CD4-positive, alpha-beta T cell treated with Interleukin-10 for 1 hour (primary cell): ENCODE data around the gene SYT9.
"Not testable (repeated sequence)": the region's sequence is repeated elsewhere in the genome, so short reads cannot be mapped to it uniquely, and the experiment has no call there.

Source experiments
- DNase-seq: peaks from one replicate; pipeline ENCODE4 v3.0.0-alpha.2; 2020

SYT9 gene

DNA sequence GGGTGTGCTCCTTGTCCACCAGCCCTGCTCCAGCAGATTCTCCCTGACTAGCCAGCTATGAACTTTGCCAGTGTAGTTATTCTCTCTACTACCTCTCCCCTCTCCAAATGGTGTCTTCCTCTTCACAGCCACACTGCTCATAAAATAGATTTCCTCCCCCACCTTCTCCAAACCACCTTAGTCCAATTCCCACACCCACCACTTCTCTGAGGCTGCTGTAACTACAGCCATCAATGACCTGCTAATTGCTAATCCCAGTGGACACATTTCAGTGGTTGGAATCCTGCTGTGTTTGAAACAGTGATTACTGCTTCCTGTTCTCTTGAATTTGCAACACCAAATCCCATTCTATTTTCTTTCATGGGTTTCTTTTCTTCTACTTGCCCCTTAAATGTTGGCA lies 23.4 kb downstream of the SYT9 start:
- no peak for DNase-seq

GRCh38 chr11:7278314-7278917 lies 26.7 kb downstream of the SYT9 start:
- no peak for DNase-seq

- DNase-seq, result no peak
Measured at GRCh38 chr11:7279676-7280075, 28.0 kb downstream of the SYT9 start.

- DNase-seq, result no peak
Measured at GRCh38 chr11:7281079-7281478, 29.4 kb downstream of the SYT9 start.

- DNase-seq, result no peak
Measured at GRCh38 chr11:7281809-7282208, 30.1 kb downstream of the SYT9 start.

GRCh38 chr11:7286178-7286577 lies 34.5 kb downstream of the SYT9 start:
- no peak for DNase-seq

GRCh38 chr11:7291100-7291829 lies 39.6 kb downstream of the SYT9 start:
- no peak for DNase-seq

GRCh38 chr11:7292922-7293321 lies 41.2 kb downstream of the SYT9 start:
- DNase-seq, result no peak

- no peak for DNase-seq
Measured at GRCh38 chr11:7299393-7299792, 47.7 kb downstream of the SYT9 start.

DNA sequence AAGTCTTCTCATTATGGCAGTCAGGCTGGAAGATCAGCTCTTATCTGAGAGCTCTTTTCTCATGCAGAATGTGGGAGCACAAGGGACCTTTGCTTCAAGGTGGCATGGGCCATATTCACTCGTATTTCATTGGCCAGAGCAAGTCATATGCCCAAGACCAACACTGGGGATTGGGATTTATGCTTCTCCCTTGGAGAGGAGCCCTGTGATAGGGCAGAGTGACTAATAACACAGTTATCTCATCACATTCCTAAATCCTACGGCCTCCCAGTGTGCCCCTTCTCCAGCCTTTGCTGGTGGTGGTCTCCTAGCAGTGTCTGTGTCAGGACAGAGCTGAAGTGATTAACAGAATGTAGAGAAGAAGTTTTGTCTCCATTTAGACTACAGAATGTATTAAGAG lies 48.6 kb downstream of the SYT9 start:
- DNase-seq, result no peak

GRCh38 chr11:7303146-7303545 lies 51.4 kb downstream of the SYT9 start:
- DNase-seq, result no peak

DNA sequence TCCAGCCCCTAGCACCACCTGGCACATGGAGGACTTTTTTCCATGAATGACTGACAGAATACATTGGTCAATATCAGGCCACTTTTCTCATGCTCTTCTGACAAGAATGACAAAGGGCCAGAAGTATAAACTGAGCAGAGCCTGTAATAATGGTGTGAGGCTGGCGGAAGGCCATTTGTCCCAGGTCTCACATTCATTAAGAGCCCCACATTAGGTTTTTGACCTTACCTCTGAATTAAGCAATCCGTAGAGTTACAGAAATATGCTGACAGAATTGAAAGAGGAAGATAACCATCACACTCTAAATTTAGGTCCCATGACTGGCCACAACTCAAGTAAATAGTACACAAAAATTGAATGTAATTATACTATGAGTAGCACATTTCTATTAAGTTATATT lies 55.2 kb downstream of the SYT9 start:
- no peak for DNase-seq

DNA sequence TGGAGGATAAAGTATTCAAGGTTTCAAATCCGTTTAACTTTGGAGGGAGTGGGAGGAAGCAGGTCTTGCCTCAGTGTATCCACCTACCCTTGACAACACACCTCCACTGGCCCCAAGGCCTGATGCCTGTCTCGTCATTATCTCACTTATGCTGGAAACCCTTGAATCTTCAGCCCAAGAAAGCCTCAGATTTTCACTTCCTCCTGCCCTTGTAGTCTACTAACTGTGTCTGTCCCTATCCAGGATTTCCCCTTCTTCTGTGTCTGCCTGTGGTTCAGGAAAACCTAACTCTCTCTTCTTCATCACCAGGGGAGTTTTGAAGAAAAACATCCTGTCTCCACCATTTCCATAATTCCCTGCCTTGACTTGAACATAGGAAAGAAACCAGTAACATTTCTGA lies 56.1 kb downstream of the SYT9 start:
- no peak for DNase-seq

DNA sequence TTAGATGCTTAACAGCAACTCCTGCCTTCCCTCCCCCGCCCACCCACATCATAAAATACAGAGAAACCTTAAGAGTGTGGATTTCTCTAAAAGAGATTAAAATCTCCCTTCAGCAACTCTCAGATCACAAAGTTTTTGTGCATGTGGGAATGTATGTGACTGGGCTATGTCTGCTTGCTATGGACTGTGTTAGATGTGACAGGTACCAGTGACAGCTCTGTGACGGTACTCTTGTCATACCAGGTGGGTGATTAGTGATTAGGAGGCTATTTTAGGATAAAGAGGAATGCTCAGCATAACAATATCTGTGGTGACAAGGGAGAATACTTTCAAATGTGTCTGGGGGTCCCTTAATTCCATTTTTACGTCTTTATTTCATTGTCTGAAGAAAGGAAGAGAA lies 60.2 kb downstream of the SYT9 start:
- DNase-seq, result no peak

DNA sequence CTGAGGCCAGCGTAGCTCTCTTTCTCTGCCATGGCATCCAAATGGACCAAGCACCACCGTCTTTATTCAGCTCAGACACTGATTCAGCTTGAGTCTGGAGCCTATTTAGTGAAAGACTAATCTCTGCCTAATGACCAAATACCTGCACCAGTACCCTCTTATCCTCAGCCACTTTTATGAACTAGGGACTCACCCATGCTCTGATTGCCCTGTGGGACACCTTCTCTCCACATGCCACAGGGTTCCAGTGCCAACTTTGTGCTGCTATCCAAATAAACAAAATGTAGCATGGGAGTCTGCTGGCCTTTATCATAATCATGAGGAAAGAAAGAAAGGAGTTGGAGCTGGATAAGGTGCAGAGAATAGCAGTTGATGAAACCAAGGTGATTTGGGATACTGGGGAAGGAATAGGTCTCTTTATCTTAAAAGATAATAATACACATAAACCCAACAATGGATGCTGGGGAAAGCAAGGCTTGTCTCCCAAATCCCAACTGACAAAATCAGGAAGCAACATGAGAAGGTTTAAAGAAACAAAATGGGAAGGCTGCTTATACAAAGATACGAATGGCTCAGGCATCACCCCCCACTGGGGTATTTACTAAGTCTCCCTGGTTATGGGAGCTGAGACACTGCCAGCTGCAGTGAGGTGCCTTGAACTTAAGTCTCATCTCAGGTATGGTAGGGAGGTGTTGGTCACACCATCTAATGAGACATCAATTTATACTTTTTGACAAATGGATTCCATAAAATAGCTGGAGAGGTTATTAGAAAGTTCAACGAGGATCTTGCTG lies 63.3 kb downstream of the SYT9 start:
- no peak for DNase-seq

- no peak for DNase-seq
Measured at GRCh38 chr11:7319501-7319900, 67.8 kb downstream of the SYT9 start.

GRCh38 chr11:7320306-7320705 lies 68.6 kb downstream of the SYT9 start:
- DNase-seq, result no peak

DNA sequence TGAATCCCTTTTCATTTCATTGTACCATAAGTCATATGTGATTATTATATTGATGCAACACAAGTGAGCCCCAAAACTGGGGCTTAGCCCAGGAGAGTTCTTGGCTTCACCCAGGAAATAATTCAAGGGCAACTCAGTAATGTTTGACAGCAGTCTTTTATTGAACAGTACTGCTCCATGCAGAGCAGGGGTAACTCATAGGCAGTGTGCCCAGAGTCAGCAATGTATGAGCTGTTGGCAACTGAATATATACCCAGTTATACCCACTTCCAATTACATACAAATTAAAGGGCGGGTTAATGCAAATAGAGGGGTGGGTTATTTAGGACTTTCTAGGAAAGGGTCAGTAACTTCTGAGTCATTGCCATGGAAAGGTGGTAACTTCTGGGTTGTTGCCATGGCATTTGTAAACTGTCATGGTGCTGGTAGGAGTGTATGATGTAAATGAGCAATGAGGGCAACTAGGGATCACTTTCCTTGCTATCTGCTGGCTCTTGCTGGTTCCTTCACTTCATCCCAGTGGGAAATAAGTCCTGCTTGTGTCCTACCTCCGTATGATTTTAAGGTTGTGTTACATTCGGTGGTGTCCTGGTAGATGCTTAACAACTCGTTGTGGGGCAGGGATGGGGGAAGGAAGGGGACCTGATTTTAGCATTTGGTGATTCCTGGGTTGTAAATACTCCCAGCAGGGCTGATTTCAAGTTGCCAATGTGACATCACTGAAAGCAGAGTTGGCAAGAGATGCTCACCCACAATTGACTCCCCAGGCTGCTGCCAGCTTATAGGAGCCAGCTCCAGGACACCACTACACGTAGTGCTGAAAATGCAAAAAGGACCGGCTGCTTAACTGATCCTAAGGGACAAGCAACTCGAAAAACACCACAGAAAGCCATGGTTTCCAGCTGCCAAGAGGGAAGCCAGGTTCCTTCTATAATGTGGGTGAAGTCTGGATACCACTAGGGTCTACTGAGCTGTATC lies 70.1 kb downstream of the SYT9 start:
- DNase-seq, result no peak

GRCh38 chr11:7332451-7332850 lies 80.7 kb downstream of the SYT9 start:
- DNase-seq, result no peak

GRCh38 chr11:7332962-7333361 lies 81.3 kb downstream of the SYT9 start:
- DNase-seq, result no peak

GRCh38 chr11:7335442-7335841 lies 83.7 kb downstream of the SYT9 start:
- DNase-seq, result not testable (repeated sequence)

GRCh38 chr11:7341551-7341950 lies 89.8 kb downstream of the SYT9 start:
- no peak for DNase-seq
